ENCODE results near the gene RAD51B.

Gene RAD51B

DNA sequence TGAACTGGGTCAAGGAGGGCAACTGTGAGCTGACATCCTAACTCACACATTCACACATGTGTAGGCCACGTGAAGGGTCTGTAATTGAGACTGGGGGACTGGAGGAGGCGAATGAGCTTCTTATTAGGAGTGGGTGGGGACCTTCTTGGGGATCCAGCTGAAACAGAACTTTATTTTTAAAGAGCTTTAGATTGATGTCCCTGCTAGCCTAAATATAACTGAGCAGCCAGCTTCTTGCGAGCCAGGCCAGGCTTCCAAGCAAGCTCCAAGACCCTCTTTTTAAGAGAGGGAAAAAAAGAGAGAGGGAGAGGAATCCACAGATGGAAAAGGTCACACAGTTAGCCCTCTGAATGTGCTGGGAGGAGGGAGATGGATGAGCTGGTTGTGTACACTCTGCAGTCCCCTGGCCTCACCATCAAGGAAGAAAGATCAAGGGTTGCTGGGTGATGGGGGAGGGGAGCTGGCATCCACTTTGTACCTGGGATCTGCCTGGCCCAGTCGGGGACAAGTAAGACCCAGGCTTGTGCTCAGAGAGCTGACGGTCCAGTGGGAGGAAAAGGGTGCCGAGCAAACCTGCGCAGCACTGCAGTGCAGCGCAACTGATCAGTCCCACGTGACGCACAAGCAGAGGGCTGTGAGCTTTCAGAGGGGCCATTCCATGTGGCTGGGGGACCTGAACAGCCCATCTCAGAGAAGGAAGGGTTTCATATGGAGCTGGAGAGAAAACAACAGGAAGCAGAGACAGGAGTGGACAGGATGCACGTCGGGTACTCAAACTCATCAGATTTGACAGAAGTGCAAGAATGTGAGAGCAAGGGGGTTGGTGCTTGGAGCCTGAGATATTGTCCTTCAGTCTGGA, 818.8 kb downstream of the RAD51B start:
- no peak for TF ChIP-seq ZNF274 (IDR thresholded peaks at IDR 0.05; ENCODE audit: low read depth, low read length)

DNA sequence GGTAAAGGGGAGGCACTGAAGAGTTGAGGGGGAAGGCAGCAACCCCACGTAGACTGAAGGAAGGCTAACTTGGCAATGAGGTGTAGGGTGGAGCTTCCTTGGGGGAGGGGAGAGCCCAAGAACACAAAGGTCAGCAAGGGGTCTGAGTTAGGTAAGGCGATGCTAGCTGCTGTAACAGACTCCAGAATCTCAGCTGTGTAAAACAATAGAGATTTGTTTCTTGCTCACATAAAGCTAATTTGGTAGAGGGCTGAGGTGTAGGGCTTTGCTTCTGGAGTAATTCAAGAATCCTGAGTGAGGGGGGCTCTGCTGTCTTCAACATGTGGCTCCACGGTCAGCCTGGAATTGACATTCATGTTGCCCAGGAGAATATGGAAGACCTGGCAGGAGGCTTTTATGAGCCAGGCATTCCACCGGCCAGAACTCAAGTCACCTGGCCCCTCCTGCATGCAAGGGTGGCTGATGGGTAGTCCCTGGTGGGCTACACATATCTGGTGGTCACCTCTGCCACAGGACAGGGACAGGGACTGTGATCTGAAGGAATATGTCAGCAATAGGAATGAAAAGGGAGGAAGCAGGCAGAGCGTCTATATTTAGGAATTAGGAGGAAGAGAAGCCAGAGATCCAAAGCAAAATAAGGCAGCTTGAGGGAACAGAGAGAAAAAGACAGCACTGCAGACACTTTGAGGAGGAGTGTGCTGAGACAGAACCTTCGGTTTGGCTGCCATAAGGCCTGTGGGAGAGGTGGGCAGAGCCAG, 819.6 kb downstream of the RAD51B start:
- no peak overlapping the region for H3K4me3 ChIP-seq (ENCODE audit: low read length)
- TF ChIP-seq ZNF274 (IDR thresholded peaks at IDR 0.05; ENCODE audit: low read depth, low read length): no peak

More for the DNA sequence above, 818.8 kb downstream of the RAD51B start:
- no peak overlapping the region for H3K4me3 ChIP-seq (ENCODE audit: low read length)

DNA sequence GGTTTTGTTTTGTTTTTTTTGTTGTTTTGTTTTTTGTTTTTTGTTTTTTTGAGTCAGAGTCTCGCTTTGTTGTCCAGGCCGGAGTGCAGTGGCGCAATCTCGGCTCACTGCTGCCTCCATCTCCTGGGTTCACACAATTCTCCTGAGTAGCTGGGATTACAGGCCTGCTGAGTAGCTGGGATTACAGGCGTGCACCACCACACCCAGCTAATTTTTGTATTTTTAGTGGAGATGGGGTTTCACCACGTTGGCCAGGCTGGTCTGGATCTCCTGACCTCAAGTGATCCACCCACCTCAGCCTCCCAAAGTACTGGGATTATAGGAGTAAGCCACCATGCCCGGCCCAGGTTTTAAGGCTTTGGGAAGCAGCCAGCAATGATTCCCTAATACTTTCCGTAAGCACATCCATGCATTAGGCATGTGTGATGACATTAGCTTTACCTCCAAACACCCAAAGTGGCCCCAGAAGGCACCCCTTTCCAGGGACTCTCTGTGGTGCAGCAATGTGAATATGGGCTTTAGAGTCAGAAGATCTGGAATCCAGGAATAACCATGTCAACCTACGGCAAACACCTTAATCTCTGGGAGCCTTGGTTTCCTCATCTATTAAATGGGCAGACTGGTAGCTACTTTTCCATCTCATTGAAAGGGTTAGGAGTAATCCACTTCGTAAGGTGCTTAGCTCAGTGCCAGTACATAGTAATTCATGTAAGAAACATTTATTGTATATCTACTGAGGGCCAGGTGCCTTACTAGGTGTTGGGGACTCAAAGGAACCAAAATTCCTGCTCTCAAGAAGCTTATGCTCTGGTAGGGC, 820.4 kb downstream of the RAD51B start:
- H3K4me3 ChIP-seq (ENCODE audit: low read length): no peak overlapping the region
- TF ChIP-seq ZNF274 (IDR thresholded peaks at IDR 0.05; ENCODE audit: low read depth, low read length): no peak

DNA sequence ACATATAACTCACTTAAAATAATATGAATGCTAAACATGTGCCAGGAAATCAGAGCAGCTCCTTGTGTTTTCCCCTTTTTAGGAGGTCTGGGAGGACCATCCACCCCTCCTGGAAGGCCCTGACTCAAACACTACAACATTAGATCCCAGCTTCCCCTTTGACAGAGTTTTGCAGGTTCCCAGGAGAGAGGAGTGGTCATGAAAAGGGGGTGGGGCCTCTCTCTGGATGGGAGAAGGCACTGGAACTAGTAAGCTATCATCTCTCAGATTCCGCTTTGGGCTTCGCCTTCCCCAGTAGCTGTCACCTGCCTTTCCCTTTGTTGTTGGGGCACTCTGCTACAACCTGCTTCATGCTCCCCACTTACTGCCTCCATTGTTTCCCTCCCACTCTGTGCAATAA, 824.1 kb downstream of the RAD51B start:
- no peak for TF ChIP-seq ZNF274 (IDR thresholded peaks at IDR 0.05; ENCODE audit: low read depth, low read length)
- H3K4me3 ChIP-seq (ENCODE audit: low read length): no peak overlapping the region

DNA sequence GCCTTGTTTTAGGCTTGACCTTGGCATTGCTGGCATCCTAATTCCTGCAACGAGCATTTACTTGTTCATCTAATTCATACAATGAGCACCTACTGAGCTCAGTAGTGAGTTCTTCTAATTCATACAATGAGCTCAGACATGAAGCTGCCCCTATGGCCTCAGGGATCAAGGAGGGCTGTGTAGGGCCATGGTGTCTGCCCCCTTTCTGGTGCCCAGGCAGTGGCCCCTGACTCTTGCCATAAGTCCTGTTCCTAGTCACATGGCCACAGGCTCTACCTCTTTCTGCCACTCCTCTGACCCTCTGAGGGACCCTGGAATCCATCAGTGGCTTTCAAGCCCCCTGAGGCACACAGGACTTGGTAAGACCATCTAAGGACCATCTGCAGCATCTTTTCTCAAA, 824.5 kb downstream of the RAD51B start:
- H3K4me3 ChIP-seq (ENCODE audit: low read length): no peak overlapping the region
- no peak for TF ChIP-seq ZNF274 (IDR thresholded peaks at IDR 0.05; ENCODE audit: low read depth, low read length)

DNA sequence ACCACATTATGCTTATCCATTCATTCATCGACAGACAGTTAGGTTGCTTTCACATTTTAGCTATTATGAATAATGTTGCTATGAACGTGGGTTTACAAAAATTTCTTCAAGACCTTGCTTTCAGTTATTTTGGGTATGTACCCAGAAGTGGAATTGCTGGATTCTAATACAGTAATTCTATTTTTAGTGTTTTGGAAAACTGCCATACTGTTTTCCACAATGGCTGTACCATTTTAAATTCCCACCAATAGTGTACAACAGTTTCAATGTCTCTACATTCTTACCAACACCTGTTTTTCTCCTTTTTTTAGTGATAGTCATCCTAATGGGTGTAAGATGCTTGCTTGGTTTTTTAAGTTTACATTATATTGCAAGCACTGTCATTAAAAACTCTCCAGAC, 825.8 kb downstream of the RAD51B start:
- TF ChIP-seq ZNF274 (IDR thresholded peaks at IDR 0.05; ENCODE audit: low read depth, low read length): no peak

DNA sequence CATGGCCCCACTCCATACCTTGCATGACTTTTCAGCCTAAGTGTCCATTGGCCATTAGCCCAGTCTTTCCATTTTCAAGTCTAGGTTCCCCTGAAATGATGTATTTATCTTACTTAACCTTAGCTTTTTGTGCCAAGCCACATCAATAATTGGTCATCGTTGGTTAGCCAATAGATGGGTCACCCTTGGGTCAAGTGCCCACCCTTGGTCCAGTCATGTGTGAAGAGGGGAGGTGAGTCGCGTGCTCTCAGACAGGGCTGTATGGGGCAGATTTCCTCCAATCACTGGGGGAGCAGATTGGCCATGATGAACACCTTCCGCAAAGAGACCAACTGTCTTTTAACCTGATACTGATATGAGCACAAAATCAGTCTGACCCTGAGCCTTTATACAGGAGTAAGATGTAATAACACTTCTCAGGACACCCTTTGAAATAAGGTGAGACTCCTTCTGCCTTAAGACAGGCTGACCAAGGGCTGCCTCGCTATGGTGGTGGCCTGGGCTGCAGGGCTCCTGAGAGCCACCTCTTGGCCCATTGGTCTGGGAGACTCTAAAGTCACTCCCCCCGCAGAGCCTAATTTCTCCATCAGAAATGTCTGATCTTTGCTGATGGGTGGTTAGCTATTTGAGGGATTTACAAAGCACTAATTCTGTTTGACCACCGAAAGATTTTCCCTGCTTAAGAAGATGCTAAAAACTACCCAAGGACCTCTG, 830.1 kb downstream of the RAD51B start:
- no peak for TF ChIP-seq ZNF274 (IDR thresholded peaks at IDR 0.05; ENCODE audit: low read depth, low read length)
- no peak overlapping the region for H3K4me3 ChIP-seq (ENCODE audit: low read length)

More for the DNA sequence above, 825.8 kb downstream of the RAD51B start:
- no peak overlapping the region for H3K4me3 ChIP-seq (ENCODE audit: low read length)

DNA sequence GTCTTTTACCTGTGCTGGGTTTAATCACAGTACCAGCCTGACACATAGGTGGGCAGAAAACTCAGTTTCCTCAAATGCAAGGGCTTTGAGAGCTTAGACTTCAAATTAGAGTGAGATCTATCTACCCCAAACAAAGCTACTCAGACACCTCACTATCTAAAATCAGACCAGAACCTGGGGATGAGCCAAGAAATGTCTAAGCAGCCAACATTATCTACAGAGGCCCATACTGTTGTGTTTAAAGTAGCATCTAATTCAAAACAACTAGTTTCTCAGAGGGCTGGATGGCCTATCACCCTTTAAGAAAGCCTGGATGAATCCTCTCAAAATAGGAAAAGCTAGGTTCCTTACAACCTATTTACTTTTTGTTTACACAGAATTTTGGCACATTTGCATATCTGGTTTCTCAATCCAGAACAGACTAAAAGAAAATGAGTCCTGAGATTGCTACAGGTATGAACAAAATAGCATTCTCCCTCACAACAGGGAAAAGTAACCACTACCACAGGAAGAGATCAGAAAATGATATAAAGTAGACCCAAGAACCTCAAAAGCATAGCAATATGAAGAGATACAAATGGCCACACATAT, 830.9 kb downstream of the RAD51B start:
- TF ChIP-seq ZNF274 (IDR thresholded peaks at IDR 0.05; ENCODE audit: low read depth, low read length): no peak
- H3K4me3 ChIP-seq (ENCODE audit: low read length): no peak overlapping the region

DNA sequence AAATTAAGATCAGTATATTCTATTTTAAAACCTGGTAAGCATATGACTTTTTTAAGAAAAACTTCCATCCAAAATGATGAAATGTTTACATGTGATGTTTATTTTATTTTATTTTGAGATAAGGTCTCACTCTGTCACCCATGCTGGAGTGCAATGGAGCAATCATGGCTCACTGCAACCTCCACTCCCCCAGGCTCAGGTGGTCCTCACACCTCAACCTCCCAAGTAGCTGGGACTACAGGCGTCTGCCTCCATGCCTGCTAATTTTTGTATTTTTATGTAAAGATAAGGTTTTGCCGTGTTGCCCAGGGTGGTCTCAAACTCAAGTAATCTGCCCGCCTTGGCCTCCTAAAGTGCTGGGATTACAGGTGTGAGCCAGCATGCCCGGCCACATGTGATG, 831.5 kb downstream of the RAD51B start:
- H3K4me3 ChIP-seq (ENCODE audit: low read length): no peak overlapping the region
- no peak for TF ChIP-seq ZNF274 (IDR thresholded peaks at IDR 0.05; ENCODE audit: low read depth, low read length)

DNA sequence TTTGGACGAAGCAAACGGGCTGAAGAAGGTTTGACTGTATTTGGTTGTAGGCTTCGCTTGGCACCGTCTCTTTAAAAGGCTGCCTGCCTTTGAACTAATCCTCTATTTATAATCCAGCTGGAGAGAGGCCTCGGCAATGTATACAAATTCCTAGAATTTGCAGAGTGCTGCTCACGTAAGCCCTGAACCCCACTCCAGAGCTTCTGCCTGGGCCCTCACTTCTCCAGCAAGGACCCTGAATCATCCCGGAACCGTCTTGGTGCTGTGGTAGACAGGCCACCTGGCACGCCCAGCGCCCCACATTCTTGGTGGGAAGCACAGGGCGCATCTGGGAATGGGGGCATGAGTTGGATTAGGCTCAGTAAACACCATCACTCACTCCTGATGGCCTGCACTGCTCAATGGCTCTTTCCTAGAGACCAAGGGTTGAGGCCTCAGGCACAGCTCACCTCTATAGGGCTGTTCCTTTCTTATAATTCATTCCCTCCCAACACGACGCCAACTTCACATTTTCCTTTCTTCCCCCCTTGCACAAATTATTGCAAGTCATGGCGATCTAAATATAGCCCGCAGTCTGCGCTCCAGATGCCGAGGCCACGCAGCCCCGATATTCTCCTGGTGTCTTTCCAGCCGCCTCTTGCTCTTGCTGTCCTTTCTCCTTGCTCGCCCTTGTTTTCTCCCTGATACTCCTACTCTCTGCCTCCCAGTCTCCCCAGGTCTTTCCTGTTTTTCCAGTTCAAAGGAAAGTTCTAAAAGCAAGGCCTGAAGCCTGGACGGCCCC, 832.3 kb downstream of the RAD51B start:
- no peak for TF ChIP-seq ZNF274 (IDR thresholded peaks at IDR 0.05; ENCODE audit: low read depth, low read length)
- no peak overlapping the region for H3K4me3 ChIP-seq (ENCODE audit: low read length)

DNA sequence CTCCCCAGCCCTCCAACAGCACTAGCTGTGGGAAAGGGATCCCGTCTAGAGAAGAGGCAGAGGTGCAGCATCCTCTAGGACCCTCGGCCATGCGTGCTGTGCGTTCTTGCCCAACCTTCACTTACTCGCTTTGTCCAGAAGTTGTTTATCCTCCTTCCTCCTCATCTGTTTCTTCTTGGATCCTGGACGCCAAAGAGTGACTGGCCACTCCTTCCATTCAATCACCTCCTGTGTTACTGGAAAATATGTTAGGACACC, 832.8 kb downstream of the RAD51B start:
- no peak for TF ChIP-seq ZNF274 (IDR thresholded peaks at IDR 0.05; ENCODE audit: low read depth, low read length)
- H3K4me3 ChIP-seq (ENCODE audit: low read length): no peak overlapping the region

DNA sequence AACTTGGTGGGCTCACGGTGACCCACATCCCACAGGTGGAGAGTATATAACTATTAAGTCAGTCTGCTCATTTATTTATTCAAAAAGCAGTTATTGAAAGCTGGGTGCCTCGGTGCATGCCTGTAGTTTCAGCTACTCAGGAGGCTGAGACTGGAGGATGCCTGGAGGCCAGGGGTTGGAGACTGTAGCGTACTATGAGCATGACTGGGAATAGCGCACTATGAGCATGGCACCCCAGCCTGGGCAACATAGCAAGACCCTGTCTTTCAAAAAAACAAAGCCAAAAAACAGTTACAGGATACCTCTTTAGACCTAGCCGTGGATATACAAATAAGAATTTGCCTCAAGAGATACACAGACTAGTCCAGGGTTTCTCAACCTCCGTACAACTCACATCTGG, 833.5 kb downstream of the RAD51B start:
- no peak for TF ChIP-seq ZNF274 (IDR thresholded peaks at IDR 0.05; ENCODE audit: low read depth, low read length)

DNA sequence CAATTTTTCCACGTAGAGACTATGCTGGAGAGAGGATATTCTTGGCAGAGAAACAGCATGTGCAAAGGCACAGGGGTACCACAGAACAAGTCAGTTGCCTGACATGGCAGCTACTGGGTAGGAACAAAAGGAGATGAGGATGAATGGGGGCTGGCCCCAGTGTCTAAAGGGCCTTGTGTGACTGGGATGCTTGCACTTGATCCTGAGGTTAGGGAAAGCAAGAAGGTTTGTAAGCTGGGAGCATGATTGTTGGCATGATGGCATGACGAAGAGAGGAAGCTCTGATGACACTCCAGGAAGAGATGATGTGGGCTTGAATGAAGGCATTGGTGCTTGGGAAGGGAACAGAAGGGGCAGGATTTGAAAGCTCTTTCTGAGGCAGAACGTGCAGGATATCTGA, 834.2 kb downstream of the RAD51B start:
- no peak overlapping the region for H3K4me3 ChIP-seq (ENCODE audit: low read length)
- no peak for TF ChIP-seq ZNF274 (IDR thresholded peaks at IDR 0.05; ENCODE audit: low read depth, low read length)

More for the DNA sequence above, 833.5 kb downstream of the RAD51B start:
- H3K4me3 ChIP-seq (ENCODE audit: low read length): no peak overlapping the region
